B cell (primary cell): ENCODE measurements around the gene TBC1D20. TPM values are rescaled to one million over a fixed set of nuclear protein-coding genes. Genes with fewer than 3 reads are reported as not detected.
"Not testable (repeated sequence)": the region's sequence is repeated elsewhere in the genome, so short reads cannot be mapped to it uniquely, and the experiment has no call there.

Source experiments
- ATAC-seq: fragments of 200-7000 bp; cut with Tn5 transposase; one replicate; pipeline ENCODE4 v1.10.0; 2021; ENCODE audit warnings: low read depth, mild to moderate bottlenecking, moderate number of reproducible peaks, moderate library complexity
- CTCF ChIA-PET: fragments of 350-600 bp; sonication (Branson Sonifier 250); formaldehyde crosslinking; loops from one replicate; lab custom pipeline; 2021; ENCODE audit warnings: antibody characterized with exemption, inconsistent platforms; lab: Charles Lee
- POLR2A ChIA-PET: fragments of 350-600 bp; sonication (Branson Sonifier 250); formaldehyde crosslinking; loops from one replicate; lab custom pipeline; 2021; ENCODE audit warnings: antibody characterized with exemption; lab: Charles Lee
- DNase-seq: peaks from one replicate; pipeline ENCODE4 v3.0.0; 2013
- H2AFZ ChIP-seq: 2 replicates; pipeline ENCODE4 v1.6.1; 2012; ENCODE audit warnings: mild to moderate bottlenecking, low read depth, low read length; ENCODE audit not compliant: insufficient read depth, poor library complexity, severe bottlenecking
- H3K27ac ChIP-seq, 2 donors: 1 replicate in 1 of 2; 2 replicates in 1 of 2; pipeline ENCODE4 v1.5.1; 2012 to 2013; ENCODE audit warnings: low read length in 2 of 2, mild to moderate bottlenecking in 2 of 2, moderate library complexity in 1 of 2
- H3K27me3 ChIP-seq, 4 experiments: fragments of 200-600 bp in 1 of 4; sonication (generic) in 1 of 4; replicated peaks in 1 of 4; 1 replicate in 2 of 4; 2 replicates in 2 of 4; pipeline versions ENCODE4 v1.6.1 to v1.7.0; 2013 to 2016; ENCODE audit warnings: low read length in 3 of 4, mild to moderate bottlenecking in 2 of 4, mixed read lengths in 1 of 4, moderate library complexity in 1 of 4; ENCODE audit not compliant: insufficient read depth in 4 of 4, control insufficient read depth in 3 of 4; ENCODE audit errors: control extremely low read depth in 1 of 4
- H3K36me3 ChIP-seq, 2 experiments: replicated peaks in 1 of 2; 1 replicate in 1 of 2; 2 replicates in 1 of 2; pipeline versions ENCODE4 v1.6.1 to v1.7.1; 2013; ENCODE audit warnings: low read length in 1 of 2; ENCODE audit not compliant: insufficient read depth in 2 of 2, control insufficient read depth in 1 of 2; ENCODE audit errors: control extremely low read depth in 1 of 2, extremely low read depth in 1 of 2
- H3K4me1 ChIP-seq, 2 donors: fragments of 200-600 bp in 1 of 2; sonication (generic) in 1 of 2; 1 replicate in 1 of 2; 2 replicates in 1 of 2; pipeline versions ENCODE4 v1.5.1 to v1.6.1; 2013 to 2017; ENCODE audit warnings: low read length in 2 of 2; ENCODE audit not compliant: control insufficient read depth in 2 of 2, insufficient read depth in 2 of 2
- H3K4me2 ChIP-seq: replicated peaks from 2 replicates; pipeline ENCODE3; 2012; ENCODE audit warnings: mild to moderate bottlenecking, low read depth, low read length; ENCODE audit not compliant: poor library complexity, severe bottlenecking
- H3K4me3 ChIP-seq, 5 experiments: fragments of 200-600 bp in 1 of 5; sonication (generic) in 1 of 5; 1 replicate in 3 of 5; 2 replicates in 2 of 5; pipeline versions ENCODE4 v1.5.1 to v1.7.0; 2011 to 2016; ENCODE audit warnings: low read length in 4 of 5, mild to moderate bottlenecking in 4 of 5, low read depth in 2 of 5, control low read depth in 1 of 5, moderate library complexity in 1 of 5; ENCODE audit not compliant: insufficient read depth in 1 of 5; ENCODE audit errors: control extremely low read depth in 1 of 5, extremely low read depth in 1 of 5
- H3K79me2 ChIP-seq: fragments of 200-600 bp; sonication (generic); one replicate; pipeline ENCODE4 v1.6.0; 2016; ENCODE audit warnings: low read length; ENCODE audit not compliant: control insufficient read depth, insufficient read depth
- H3K9ac ChIP-seq: fragments of 200-600 bp; sonication (generic); 2 replicates; pipeline ENCODE4 v1.6.1; 2017; ENCODE audit warnings: mild to moderate bottlenecking, low read length, moderate library complexity
- H3K9me3 ChIP-seq, 3 donors: one replicate each; pipeline versions ENCODE4 v1.6.1 to v1.7.1; 2013; ENCODE audit warnings: low read length in 2 of 3; ENCODE audit not compliant: control insufficient read depth in 2 of 3, insufficient read depth in 1 of 3; ENCODE audit errors: control extremely low read depth in 1 of 3
- H4K20me1 ChIP-seq: 2 replicates; pipeline ENCODE4 v1.6.0; 2012; ENCODE audit warnings: mild to moderate bottlenecking, low read length; ENCODE audit not compliant: insufficient read depth, control insufficient read depth, poor library complexity, severe bottlenecking
- H3K27ac Mint-ChIP-seq: one replicate; pipeline ENCODE4 v1.8.0; 2021; ENCODE audit warnings: mixed read lengths
- H3K27me3 Mint-ChIP-seq: one replicate; pipeline ENCODE4 v1.8.0; 2021; ENCODE audit warnings: mixed read lengths
- H3K4me1 Mint-ChIP-seq: one replicate; pipeline ENCODE4 v1.8.0; 2021; ENCODE audit warnings: mixed read lengths
- H3K4me3 Mint-ChIP-seq: one replicate; pipeline ENCODE4 v1.8.0; 2021; ENCODE audit warnings: mixed read lengths
- H3K9me3 Mint-ChIP-seq: one replicate; pipeline ENCODE4 v1.8.0; 2022; ENCODE audit warnings: mixed read lengths; ENCODE audit not compliant: insufficient read depth
- WGBS: methylation state at CpG from one replicate; pipeline ENCODE4 v1.1.5; 2013; ENCODE audit warnings: missing lambda C conversion rate; ENCODE audit not compliant: insufficient coverage; 5-methylcytosine and 5-hydroxymethylcytosine counted together
- intact Hi-C: fragments of 100-400 bp; cut with micrococcal nuclease; formaldehyde crosslinking; loops from one replicate; pipeline ENCODE4 v1.10.0; 2022
- polyA plus RNA-seq: library from polyadenylated mRNA; depleted of rRNA; stranded (reverse); fragments of >200 nt; gene quantifications from 2 replicates; pipeline ENCODE4 v1.2.3, GENCODE V29; 2012
- small RNA-seq: library from RNA; depleted of rRNA; stranded (forward); fragments of <200 nt; gene quantifications from one replicate; pipeline ENCODE3, GENCODE V24; 2012; ENCODE audit warnings: low replicate concordance, low read depth; ENCODE audit not compliant: insufficient read length
- total RNA-seq, 2 donors: library from RNA; stranded (reverse); fragments of 120-200 nt in 1 of 2; gene quantifications; 1 replicate in 1 of 2; 2 replicates in 1 of 2; pipeline versions ENCODE4 v1.2.3 to v1.2.4, GENCODE V29; 2013 to 2022

Gene TBC1D20
- total and polyA plus RNA-seq, 2 donors (not counting 1 experiment from before 2014, with no cell fraction given), result 31.7 to 40.0 TPM

DNA sequence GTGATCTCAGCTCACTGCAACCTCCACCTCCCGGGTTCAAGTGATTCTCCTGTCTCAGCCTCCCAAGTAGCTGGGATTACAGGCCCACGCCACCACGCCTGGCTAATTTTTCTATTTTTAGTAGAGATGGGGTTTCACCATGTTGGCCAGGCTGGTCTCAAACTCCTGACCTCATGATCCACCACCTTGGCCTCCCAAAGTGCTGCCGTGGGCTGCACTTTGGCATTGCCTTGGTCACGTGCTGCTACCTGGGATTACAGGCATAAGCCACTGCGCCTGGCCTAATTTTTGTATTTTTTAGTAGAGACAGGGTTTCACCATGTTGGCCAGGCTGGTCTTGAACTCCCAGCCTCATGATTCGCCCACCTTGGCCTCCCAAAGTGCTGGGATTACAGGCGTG is 75.7 kb downstream of the TBC1D20 start:
- H3K27me3 Mint-ChIP-seq, ATAC-seq, H3K27me3 ChIP-seq, H3K27ac Mint-ChIP-seq, H3K9me3 Mint-ChIP-seq, H3K4me2 ChIP-seq, H3K4me3 Mint-ChIP-seq, H3K4me1 ChIP-seq, H3K27ac ChIP-seq, POLR2A ChIA-PET, intact Hi-C loops, DNase-seq, H3K4me3 ChIP-seq, H2AFZ ChIP-seq, H3K9ac ChIP-seq, H3K9me3 ChIP-seq: not testable (repeated sequence)
- peaks cover 19% of the 10 kb centered on the region for H3K4me1 Mint-ChIP-seq
- Histone ChIP-seq H3K79me2 (peaks cover 28% of the 10 kb centered on the region), H3K36me3 (peaks cover 0 to 37% of the 10 kb centered on the region in 2 experiments), H4K20me1 (peaks cover 18% of the 10 kb centered on the region)
- 98% methylated on average over 6 of the region's 8 CpGs for WGBS
- CTCF ChIA-PET, result interaction anchor here (1.6 to 2.6 kb wide), 2 partner anchors 20 to 32 kb away, joined by 3 to 6 read pairs; no protein-coding TSS in a partner anchor

Small RNA genes within 50 kb of the gene (small RNA-seq; reads per million reads assigned to genes)
- gene RF00019, result not detected

Other genes with a start within 250 kb of the TBC1D20 start
- not detected in 2 replicates for gene DEFB129, start 235.3 kb downstream of the TBC1D20 start, total RNA-seq
- gene DEFB129, start 235.3 kb downstream of the TBC1D20 start, polyA plus RNA-seq, result not detected in 2 replicates
- gene DEFB132, start 204.8 kb downstream of the TBC1D20 start, total RNA-seq, result not detected in 2 replicates
- gene DEFB132, start 204.8 kb downstream of the TBC1D20 start, polyA plus RNA-seq, result not detected in 2 replicates
- 7.5 TPM in 2 replicates for gene C20orf96, start 171.8 kb downstream of the TBC1D20 start, total RNA-seq
- 4.7 and 7.7 TPM in 2 replicates for gene C20orf96, start 171.8 kb downstream of the TBC1D20 start, polyA plus RNA-seq
- 34.5 and 35.7 TPM in 2 replicates for gene ZCCHC3, start 165.0 kb downstream of the TBC1D20 start, total RNA-seq
- 7.7 and 12.8 TPM in 2 replicates for gene ZCCHC3, start 165.0 kb downstream of the TBC1D20 start, polyA plus RNA-seq
- gene SOX12, start 137.0 kb downstream of the TBC1D20 start, total RNA-seq, result 13.6 and 14.4 TPM in 2 replicates
- gene SOX12, start 137.0 kb downstream of the TBC1D20 start, polyA plus RNA-seq, result 4.6 and 5.3 TPM in 2 replicates
- gene NRSN2, start 115.4 kb downstream of the TBC1D20 start, total RNA-seq, result 7.4 and 8.6 TPM in 2 replicates
- gene NRSN2, start 115.4 kb downstream of the TBC1D20 start, polyA plus RNA-seq, result 3.5 and 5.0 TPM in 2 replicates
- 8.3 and 8.9 TPM in 2 replicates for gene TRIB3, start 81.8 kb downstream of the TBC1D20 start, total RNA-seq
- 15.2 TPM in 2 replicates for gene TRIB3, start 81.8 kb downstream of the TBC1D20 start, polyA plus RNA-seq
- gene RBCK1, start 54.2 kb downstream of the TBC1D20 start, total RNA-seq, result 117 and 135 TPM in 2 replicates
- 110 and 128 TPM in 2 replicates for gene RBCK1, start 54.2 kb downstream of the TBC1D20 start, polyA plus RNA-seq
- gene CSNK2A1, start 81.3 kb upstream of the TBC1D20 start, total RNA-seq, result 125 and 135 TPM in 2 replicates
- gene CSNK2A1, start 81.3 kb upstream of the TBC1D20 start, polyA plus RNA-seq, result 28.3 and 33.6 TPM in 2 replicates
- gene TCF15, start 147.8 kb upstream of the TBC1D20 start, total RNA-seq, result not detected in 2 replicates
- gene TCF15, start 147.8 kb upstream of the TBC1D20 start, polyA plus RNA-seq, result not detected in 2 replicates
- gene SRXN1, start 190.7 kb upstream of the TBC1D20 start, total RNA-seq, result 3.7 and 4.5 TPM in 2 replicates
- 0.62 and 1.3 TPM in 2 replicates for gene SRXN1, start 190.7 kb upstream of the TBC1D20 start, polyA plus RNA-seq
- not detected in 2 replicates for gene SCRT2, start 213.3 kb upstream of the TBC1D20 start, total RNA-seq
- not detected in 2 replicates for gene SCRT2, start 213.3 kb upstream of the TBC1D20 start, polyA plus RNA-seq